K562 (cell line): Measurements from ENCODE around the gene SUMF2. TPM values are rescaled to one million over a fixed set of nuclear protein-coding genes. Genes with fewer than 3 reads are reported as not detected.

Experiments
- BRCA1 ChIP-seq, 2 experiments: fragments of 450-650 bp in 1 of 2; sonication (generic) in 1 of 2; formaldehyde crosslinking in 1 of 2; IDR thresholded peaks; 2 replicates each; pipeline versions ENCODE4 v1.5.0 to v1.6.1; 2017 to 2020; ENCODE audit warnings: mild to moderate bottlenecking in 1 of 2, missing genetic modification reagents in 1 of 2
- CHAMP1 ChIP-seq: fragments of 450-650 bp; IDR thresholded peaks from 2 replicates; pipeline ENCODE4 v1.6.1; 2016; ENCODE audit warnings: mild to moderate bottlenecking
- CXXC5 ChIP-seq: fragments of 250-450 bp; sonication (Bioruptor Pico); IDR thresholded peaks from 2 replicates; pipeline ENCODE4 v1.8.0; 2022; ENCODE audit warnings: inconsistent platforms, mild to moderate bottlenecking, moderate library complexity
- EP300 ChIP-seq: IDR thresholded peaks from 2 replicates; pipeline ENCODE4 v1.6.1; 2012; ENCODE audit warnings: low read length, improper control_type of control experiment
- MCM3 ChIP-seq: fragments of 450-650 bp; IDR thresholded peaks from 2 replicates; pipeline ENCODE4 v1.6.1; 2016
- MCM5 ChIP-seq: fragments of 450-650 bp; IDR thresholded peaks from 2 replicates; pipeline ENCODE4 v1.6.1; 2016; ENCODE audit warnings: low read depth
- NCOA4 ChIP-seq: fragments of 450-650 bp; IDR thresholded peaks from 2 replicates; pipeline ENCODE4 v1.6.1; 2018; ENCODE audit warnings: mild to moderate bottlenecking; ENCODE audit not compliant: partially characterized antibody
- PKNOX1 ChIP-seq: fragments of 450-650 bp; IDR thresholded peaks from 2 replicates; pipeline ENCODE4 v1.6.1; 2016
- POLR2G ChIP-seq: fragments of 200-400 bp; formaldehyde crosslinking; IDR thresholded peaks from 2 replicates; pipeline ENCODE4 v1.6.1; 2017; ENCODE audit warnings: low read depth, mild to moderate bottlenecking, antibody characterized with exemption, low read length, moderate library complexity
- SMARCA4 ChIP-seq: fragments of 450-650 bp; IDR thresholded peaks from 2 replicates; pipeline ENCODE4 v1.6.1; 2016
- STAT5B ChIP-seq: fragments of 250-450 bp; sonication (Bioruptor Pico); IDR thresholded peaks from 2 replicates; pipeline ENCODE4 v1.8.0; 2021; ENCODE audit warnings: mild to moderate bottlenecking, inconsistent platforms
- UBTF ChIP-seq, 2 experiments: IDR thresholded peaks; 2 replicates each; pipeline ENCODE4 v1.6.1; 2012; ENCODE audit warnings: improper control_type of control experiment in 2 of 2, low read depth in 2 of 2, low read length in 2 of 2, borderline replicate concordance in 1 of 2
- ZEB2 ChIP-seq: fragments of 450-650 bp; IDR thresholded peaks from 2 replicates; pipeline ENCODE4 v1.6.1; 2016
- ZNF592 ChIP-seq: fragments of 450-650 bp; IDR thresholded peaks from 2 replicates; pipeline ENCODE4 v1.6.1; 2017; ENCODE audit warnings: antibody characterized with exemption, mild to moderate bottlenecking
- polyA plus RNA-seq, 8 experiments: library from polyadenylated mRNA; depleted of rRNA in 4 of 8; stranded (reverse) in 5 of 8; unstranded in 3 of 8; fragments of >200 nt; fragmentation: Nextera tagmentation in 2 of 8; fragmentation: Illumina TruSeq in 1 of 8; extraction: Ambion mirVana in 2 of 8; extraction: Trizol in 1 of 8; gene quantifications; 2 replicates each; pipeline versions ENCODE4 v1.2.1 to v1.2.3, GENCODE V29; 2011 to 2014; ENCODE audit warnings: inconsistent platforms in 1 of 8, missing spikeins in 1 of 8
- total RNA-seq, 7 experiments: library from RNA; depleted of rRNA in 6 of 7; stranded (reverse); fragments of >200 nt in 6 of 7; fragmentation: Illumina TruSeq in 2 of 7; extraction: Trizol in 2 of 7; gene quantifications; 2 replicates each; pipeline versions ENCODE4 v1.2.1 to v1.2.3, GENCODE V29; 2011 to 2021; ENCODE audit warnings: low replicate concordance in 1 of 7

The SUMF2 gene
- total and polyA plus RNA-seq, 9 of the 15 experiments (the other 6 are each of a cell fraction or from before 2014, with no cell fraction given): 39.0 to 113 (median 67.7) TPM

- TF ChIP-seq UBTF (IDR thresholded peaks at IDR 0.05; ENCODE audit: borderline replicate concordance in 1 of 2, low read depth in 2 of 2, low read length in 2 of 2) (peak; percentile 90 to 98; a peak in 3 of 4 replicates), EP300 (peak; percentile 35; the same call in 1 of the 2 replicates), SMARCA4 (peak; percentile 71), ZEB2 (peak; percentile 56; the same call in 1 of the 2 replicates), BRCA1 (IDR thresholded peaks at IDR 0.05) (no peak), BRCA1 (CRISPR knock-in tag; IDR thresholded peaks at IDR 0.05) (no peak), CXXC5 (peak; percentile 81), NCOA4 (no peak), MCM3 (no peak), MCM5 (no peak), POLR2G (peak; percentile 85), ZNF592 (no peak), CHAMP1 (0 out of 2 replicates have a peak, but pooled peaks have one; percentile 25), STAT5B (CRISPR knock-in tag) (no peak), PKNOX1 (peak; percentile 41)
These were observed 30.2 kb upstream of the SUMF2 start (continued) for GRCh38 chr7:56033671-56034432.
